NCI-H2029 treated with DMSO at 0.1 percent for 48 hours (cell line): ENCODE measurements around the gene HBQ1.
"Not testable (repeated sequence)": the region's sequence is repeated elsewhere in the genome, so short reads cannot be mapped to it uniquely, and the experiment has no call there.

Experiments used
- DNase-seq: peaks from one replicate; lab custom pipeline; 2025; lab: John Stamatoyannopoulos, UW

HBQ1 gene

DNA sequence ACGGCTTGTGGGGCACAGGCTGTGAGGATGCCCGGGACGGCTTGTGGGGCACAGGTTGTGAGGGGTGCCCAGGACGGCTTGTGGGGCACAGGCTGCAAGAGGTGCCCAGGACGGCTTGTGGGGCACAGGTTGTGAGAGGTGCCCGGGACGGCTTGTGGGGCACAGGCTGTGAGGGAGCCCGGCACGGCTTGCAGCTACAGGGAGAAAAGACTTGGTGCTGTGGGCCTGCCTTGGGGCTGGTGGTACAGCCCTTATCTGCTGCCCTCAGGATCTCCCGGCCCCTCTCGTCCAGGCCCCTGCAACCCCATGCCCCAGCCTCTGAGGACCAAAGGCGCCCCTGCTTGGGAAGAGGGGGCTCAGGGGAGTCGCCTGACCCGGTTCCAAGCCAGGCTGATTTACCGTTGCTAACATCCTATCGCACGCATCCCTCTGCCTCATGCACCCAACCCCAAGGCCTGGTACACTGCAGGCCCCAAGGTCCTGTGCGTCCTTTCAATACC lies 19.5 kb upstream of the HBQ1 start:
- DNase-seq = no peak

DNA sequence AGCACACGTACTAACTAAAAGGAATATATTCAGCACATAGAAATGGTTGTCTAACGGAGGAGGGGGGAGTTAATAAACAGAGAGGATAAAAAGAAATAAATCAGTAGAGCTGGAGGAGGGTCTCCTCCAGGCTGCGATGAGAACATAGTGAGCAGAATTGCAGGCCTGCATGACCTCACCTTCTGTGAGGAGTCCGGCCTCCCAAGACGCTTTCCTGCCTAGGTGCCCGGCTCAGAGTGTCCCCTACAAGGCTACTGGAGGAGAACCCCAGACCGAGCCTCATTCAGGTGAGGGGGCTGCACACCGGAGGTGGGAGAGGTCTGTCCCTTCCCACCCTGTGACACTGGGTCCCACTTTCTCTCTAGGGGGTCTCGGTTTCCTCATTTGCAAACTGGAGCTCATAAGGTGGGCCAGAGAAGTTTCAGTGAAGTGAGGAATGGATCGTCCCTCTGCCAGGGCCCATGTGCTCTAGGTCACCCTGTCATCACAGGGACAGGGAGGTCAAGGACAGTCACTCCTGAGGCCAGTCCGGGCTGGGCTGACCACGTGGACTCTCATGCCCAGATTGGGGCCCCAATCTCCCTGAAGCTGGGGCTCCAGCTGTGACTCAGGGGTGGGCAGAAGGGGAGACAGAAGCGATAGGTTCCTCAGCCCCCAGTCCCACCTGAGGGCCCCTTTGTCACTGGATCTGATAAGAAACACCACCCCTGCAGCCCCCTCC lies 17.8 kb upstream of the HBQ1 start:
- DNase-seq = no peak

DNA sequence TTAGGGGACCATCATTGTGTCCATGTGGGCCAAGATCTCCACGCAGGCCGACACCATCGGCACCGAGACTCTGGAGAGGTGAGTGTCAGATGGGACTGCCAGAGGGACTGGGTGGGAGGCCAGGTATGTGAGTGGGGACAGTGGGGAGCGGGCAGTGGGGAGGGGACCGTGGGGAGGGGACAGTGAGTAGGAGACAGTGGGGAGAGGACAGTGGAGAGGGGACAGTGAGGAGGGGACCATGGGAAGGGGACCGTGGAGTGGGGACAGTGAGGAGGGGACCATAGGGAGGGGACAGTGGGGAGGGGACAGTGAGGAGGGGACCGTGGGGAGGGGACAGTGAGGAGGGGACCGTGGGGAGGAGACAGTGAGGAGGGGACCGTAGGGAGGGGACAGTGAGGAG lies 17.1 kb upstream of the HBQ1 start:
- DNase-seq = not testable (repeated sequence)

DNA sequence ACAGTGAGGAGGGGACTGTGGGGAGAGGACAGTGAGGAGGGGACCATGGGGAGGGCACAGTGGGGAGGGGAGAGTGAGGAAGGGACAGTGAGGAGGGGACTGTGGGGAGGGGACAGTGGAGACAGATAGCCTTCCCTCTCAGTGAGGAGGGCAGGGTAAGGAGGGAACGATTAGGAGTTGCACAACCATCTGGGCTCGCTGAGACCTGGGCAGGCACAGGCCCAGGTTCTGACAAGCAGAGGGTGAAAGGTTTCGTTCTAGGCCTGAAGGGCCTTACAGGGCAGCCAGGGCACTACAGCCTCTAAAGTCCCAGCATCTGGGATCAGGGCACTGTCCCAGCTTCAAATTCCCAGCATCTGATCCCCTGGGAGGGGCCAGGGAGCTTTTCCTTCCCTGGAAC lies 16.6 kb upstream of the HBQ1 start:
- DNase-seq = not testable (repeated sequence)

DNA sequence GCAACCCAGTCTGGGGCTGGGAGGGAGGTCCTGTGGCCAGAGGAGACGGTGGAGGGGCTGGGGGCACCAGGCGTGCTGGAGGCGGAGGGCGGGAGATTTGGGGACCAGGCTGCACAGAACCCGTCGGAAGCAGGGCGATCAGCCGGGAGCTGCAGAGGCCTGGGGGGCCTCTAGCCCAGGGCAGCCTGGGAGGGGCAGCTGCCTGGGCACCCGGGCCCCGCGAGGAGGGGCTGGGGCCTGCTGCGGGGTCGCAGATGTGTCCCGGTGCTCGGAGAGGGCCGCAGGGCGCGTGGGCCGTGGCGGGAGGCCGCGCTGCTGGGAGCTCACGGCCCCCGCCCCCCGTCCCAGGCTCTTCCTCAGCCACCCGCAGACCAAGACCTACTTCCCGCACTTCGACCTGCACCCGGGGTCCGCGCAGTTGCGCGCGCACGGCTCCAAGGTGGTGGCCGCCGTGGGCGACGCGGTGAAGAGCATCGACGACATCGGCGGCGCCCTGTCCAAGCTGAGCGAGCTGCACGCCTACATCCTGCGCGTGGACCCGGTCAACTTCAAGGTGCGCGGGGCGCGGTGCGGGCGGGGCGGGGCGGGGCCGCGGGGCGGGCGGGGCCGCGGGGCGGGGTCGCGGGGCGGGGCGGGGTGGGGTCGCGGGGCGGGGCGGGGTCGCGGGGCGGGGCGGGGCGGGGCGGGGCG lies 16.0 kb upstream of the HBQ1 start:
- not testable (repeated sequence) for DNase-seq

DNA sequence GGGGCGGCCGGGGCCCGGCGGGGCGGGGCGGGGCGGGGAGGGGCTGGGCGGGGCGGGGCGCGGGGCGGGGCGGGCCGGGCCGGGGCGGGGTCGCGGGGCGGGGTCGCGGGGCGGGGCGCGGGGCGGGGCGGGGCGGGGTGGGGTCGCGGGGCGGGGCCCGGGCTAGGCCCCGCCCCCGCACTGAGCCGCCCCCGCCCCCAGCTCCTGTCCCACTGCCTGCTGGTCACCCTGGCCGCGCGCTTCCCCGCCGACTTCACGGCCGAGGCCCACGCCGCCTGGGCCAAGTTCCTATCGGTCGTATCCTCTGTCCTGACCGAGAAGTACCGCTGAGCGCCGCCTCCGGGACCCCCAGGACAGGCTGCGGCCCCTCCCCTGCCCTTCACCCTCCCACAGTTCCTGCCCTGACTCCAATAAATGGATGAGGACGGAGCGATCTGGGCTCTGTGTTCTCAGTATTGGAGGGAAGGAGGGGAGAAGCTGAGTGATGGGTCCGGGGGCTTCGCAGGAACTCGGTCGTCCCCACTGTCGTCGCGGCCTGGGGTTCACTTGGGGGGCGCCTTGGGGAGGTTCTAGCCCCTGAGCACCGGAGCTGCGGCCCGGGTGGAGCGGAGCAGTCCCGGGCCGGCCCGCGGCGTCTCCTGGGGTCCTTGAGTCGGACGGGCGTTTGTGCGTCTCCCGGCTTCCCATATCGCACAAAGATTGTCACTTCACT lies 15.3 kb upstream of the HBQ1 start:
- no peak for DNase-seq

DNA sequence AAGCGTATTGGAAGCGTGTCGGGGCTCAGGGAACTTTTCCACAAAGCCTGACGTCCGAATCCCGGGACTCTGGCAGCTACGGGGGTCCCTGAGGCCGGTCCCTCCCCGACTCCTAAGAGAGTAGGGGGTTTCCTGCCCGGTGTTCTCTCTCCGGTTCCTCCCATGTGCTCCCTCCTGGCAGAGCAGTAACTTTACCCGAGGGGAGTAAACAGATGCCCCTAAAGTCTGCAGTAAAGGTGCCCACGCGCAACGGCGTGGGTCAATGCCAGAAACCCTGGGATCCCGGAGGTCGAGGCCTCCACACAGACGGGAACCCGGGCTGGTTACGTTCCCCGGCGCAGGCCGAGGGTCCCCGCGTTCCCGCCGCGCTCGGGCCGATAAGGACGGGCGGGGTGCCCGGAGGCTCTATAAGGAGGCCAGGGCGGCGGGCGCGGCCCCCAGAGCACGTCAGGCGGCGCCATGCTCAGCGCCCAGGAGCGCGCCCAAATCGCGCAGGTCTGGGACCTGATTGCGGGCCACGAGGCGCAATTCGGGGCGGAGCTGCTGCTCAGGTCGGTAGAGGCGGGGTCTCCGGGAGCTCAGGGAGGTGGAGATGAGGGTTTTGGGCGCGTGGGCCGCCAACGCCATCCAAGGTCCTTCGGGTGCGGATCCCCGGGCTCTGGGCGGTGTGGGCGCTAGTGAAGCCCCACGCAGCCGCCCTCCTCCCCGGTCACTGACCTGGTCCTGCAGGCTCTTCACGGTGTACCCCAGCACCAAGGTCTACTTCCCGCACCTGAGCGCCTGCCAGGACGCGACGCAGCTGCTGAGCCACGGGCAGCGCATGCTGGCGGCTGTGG lies 14.5 kb upstream of the HBQ1 start, which contains the start of gene HBM:
Gene HBM (plus strand): TSS at position 440 of the 836 bp plus-strand sequence. CDS start 20 bp downstream, at position 460.
- DNase-seq = no peak

DNA sequence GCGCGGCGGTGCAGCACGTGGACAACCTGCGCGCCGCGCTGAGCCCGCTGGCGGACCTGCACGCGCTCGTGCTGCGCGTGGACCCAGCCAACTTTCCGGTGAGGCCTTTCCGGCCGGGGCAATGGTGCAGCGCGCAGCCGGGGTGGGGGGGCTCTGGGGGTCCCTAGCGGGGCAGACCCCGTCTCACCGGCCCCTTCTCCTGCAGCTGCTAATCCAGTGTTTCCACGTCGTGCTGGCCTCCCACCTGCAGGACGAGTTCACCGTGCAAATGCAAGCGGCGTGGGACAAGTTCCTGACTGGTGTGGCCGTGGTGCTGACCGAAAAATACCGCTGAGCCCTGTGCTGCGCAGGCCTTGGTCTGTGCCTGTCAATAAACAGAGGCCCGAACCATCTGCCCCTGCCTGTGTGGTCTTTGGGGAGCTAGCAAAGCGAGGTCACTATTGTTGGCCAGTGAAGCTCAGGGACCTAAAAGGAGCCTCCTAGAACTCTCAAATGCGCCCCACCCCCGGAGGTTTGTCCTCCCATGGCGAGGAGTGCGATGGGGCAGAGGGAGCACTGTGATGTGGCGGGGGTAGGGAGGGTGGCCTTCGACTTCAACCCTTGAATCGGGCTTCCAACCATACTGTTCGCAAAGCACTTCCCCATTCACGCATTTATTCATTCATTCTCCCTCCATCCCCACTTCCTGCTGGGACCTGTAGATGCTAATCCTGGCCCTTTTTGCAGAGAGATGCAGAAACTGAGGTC lies 13.7 kb upstream of the HBQ1 start:
- DNase-seq = no peak

DNA sequence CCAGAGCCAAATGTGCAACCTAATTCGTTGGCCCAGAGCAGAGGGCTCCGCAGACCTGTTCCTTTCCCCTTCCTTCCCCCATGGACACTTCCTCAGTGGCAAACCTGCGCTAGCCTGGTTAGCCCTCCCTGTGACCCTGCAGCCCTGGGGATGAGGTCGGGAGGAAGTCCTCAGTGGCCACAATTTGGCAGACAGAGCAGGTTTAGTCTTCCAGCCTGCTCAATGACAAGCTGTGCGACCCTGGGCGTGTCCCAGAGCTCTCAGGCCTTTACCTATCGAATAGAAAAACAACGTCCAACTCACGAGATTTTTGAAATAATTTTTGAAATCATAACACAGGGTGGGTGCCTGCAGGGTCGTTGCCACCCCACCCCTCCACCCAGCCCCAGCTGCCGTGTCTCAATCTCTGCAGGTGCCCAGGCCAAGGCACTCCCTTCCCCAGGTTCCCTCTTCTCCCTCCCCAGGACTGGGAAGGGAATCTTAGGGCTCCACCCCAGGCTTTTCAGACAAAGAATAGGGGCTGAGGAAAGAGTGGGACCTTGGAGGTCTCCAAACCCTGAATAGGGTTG lies 13.1 kb upstream of the HBQ1 start:
- no peak for DNase-seq

DNA sequence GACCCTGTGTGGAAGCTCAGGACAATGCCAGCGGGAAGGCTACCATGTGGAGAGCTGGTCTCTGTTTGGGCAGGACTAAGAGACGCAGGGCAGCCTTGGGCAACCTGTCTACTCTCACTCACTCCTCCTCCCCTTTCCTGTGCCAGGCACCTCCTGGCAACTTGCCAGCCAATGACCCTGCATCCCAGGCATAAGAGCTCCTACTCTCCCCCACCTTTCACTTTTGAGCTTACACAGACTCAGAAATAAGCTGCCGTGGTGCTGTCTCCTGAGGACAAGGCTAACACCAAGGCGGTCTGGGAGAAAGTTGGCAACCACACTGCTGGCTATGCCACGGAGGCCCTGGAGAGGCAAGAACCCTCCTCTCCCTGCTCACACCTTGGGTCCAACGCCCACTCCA lies 11.8 kb upstream of the HBQ1 start:
- DNase-seq = no peak

DNA sequence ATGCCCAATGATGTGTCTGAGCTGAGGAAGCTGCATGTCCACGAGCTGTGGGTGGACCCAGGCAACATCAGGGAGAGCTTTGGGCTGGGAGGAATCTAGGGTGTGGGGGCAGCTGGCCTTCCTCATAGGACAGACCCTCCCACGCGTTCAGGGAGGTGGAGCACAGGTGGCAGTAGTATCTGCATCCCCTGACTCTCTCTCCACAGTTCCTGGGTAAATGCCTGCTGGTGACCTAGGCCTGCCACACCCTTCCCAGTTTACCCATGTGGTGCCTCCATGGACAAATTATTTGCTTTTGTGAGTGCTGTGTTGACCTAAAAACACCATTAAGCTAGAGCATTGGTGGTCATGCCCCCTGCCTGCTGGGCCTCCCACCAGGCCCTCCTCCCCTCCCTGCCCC lies 11.2 kb upstream of the HBQ1 start:
- DNase-seq = no peak

DNA sequence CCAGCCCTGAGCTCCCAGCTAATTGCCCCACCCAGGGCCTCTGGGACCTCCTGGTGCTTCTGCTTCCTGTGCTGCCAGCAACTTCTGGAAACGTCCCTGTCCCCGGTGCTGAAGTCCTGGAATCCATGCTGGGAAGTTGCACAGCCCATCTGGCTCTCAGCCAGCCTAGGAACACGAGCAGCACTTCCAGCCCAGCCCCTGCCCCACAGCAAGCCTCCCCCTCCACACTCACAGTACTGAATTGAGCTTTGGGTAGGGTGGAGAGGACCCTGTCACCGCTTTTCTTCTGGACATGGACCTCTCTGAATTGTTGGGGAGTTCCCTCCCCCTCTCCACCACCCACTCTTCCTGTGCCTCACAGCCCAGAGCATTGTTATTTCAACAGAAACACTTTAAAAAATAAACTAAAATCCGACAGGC lies 10.2 kb upstream of the HBQ1 start:
- not testable (repeated sequence) for DNase-seq

DNA sequence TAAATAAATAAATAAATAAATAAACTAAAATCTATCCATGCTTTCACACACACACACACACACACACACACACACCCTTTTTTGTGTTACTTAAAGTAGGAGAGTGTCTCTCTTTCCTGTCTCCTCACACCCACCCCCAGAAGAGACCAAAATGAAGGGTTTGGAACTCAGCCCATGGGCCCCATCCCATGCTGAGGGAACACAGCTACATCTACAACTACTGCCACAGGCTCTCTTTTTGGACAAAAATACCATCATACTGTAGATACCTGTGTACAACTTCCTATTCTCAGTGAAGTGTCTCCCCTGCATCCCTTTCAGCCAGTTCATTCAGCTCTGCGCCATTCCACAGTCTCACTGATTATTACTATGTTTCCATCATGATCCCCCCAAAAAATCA lies 9.5 kb upstream of the HBQ1 start:
- DNase-seq = no peak

DNA sequence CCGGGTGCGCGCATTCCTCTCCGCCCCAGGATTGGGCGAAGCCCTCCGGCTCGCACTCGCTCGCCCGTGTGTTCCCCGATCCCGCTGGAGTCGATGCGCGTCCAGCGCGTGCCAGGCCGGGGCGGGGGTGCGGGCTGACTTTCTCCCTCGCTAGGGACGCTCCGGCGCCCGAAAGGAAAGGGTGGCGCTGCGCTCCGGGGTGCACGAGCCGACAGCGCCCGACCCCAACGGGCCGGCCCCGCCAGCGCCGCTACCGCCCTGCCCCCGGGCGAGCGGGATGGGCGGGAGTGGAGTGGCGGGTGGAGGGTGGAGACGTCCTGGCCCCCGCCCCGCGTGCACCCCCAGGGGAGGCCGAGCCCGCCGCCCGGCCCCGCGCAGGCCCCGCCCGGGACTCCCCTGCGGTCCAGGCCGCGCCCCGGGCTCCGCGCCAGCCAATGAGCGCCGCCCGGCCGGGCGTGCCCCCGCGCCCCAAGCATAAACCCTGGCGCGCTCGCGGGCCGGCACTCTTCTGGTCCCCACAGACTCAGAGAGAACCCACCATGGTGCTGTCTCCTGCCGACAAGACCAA lies 7.8 kb upstream of the HBQ1 start, which contains the start of gene HBA2:
Gene HBA2 (plus strand): TSS at position 503 of the 568 bp plus-strand sequence. CDS start 37 bp downstream, at position 540.
- DNase-seq = not testable (repeated sequence)

DNA sequence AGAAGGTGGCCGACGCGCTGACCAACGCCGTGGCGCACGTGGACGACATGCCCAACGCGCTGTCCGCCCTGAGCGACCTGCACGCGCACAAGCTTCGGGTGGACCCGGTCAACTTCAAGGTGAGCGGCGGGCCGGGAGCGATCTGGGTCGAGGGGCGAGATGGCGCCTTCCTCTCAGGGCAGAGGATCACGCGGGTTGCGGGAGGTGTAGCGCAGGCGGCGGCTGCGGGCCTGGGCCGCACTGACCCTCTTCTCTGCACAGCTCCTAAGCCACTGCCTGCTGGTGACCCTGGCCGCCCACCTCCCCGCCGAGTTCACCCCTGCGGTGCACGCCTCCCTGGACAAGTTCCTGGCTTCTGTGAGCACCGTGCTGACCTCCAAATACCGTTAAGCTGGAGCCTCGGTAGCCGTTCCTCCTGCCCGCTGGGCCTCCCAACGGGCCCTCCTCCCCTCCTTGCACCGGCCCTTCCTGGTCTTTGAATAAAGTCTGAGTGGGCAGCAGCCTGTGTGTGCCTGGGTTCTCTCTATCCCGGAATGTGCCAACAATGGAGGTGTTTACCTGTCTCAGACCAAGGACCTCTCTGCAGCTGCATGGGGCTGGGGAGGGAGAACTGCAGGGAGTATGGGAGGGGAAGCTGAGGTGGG lies 6.9 kb upstream of the HBQ1 start:
- not testable (repeated sequence) for DNase-seq

DNA sequence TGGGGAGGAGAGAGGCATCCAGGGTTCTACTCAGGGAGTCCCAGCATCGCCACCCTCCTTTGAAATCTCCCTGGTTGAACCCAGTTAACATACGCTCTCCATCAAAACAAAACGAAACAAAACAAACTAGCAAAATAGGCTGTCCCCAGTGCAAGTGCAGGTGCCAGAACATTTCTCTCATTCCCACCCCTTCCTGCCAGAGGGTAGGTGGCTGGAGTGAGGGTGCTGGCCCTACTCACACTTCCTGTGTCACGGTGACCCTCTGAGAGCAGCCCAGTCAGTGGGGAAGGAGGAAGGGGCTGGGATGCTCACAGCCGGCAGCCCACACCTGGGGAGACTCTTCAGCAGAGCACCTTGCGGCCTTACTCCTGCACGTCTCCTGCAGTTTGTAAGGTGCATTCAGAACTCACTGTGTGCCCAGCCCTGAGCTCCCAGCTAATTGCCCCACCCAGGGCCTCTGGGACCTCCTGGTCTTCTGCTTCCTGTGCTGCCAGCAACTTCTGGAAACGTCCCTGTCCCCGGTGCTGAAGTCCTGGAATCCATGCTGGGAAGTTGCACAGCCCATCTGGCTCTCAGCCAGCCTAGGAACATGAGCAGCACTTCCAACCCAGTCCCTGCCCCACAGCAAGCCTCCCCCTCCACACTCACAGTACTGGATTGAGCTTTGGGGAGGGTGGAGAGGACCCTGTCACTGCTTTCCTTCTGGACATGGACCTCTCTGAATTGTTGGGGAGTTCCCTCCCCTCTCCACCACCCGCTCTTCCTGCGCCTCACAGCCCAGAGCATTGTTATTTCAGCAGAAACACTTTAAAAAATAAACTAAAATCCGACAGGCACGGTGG lies 6.1 kb upstream of the HBQ1 start:
- not testable (repeated sequence) for DNase-seq

DNA sequence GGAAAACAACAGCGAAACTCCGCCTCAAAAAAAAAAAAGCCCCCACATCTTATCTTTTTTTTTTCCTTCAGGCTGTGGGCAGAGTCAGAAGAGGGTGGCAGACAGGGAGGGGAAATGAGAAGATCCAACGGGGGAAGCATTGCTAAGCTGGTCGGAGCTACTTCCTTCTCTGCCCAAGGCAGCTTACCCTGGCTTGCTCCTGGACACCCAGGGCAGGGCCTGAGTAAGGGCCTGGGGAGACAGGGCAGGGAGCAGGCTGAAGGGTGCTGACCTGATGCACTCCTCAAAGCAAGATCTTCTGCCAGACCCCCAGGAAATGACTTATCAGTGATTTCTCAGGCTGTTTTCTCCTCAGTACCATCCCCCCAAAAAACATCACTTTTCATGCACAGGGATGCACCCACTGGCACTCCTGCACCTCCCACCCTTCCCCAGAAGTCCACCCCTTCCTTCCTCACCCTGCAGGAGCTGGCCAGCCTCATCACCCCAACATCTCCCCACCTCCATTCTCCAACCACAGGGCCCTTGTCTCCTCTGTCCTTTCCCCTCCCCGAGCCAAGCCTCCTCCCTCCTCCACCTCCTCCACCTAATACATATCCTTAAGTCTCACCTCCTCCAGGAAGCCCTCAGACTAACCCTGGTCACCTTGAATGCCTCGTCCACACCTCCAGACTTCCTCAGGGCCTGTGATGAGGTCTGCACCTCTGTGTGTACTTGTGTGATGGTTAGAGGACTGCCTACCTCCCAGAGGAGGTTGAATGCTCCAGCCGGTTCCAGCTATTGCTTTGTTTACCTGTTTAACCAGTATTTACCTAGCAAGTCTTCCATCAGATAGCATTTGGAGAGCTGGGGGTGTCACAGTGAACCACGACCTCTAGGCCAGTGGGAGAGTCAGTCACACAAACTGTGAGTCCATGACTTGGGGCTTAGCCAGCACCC lies 5.0 kb upstream of the HBQ1 start:
- DNase-seq = no peak

DNA sequence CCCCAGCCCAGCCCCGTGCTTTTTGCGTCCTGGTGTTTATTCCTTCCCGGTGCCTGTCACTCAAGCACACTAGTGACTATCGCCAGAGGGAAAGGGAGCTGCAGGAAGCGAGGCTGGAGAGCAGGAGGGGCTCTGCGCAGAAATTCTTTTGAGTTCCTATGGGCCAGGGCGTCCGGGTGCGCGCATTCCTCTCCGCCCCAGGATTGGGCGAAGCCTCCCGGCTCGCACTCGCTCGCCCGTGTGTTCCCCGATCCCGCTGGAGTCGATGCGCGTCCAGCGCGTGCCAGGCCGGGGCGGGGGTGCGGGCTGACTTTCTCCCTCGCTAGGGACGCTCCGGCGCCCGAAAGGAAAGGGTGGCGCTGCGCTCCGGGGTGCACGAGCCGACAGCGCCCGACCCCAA lies 4.3 kb upstream of the HBQ1 start:
- DNase-seq = not testable (repeated sequence)
